ENCODE data around the gene DIO3.

DNA sequence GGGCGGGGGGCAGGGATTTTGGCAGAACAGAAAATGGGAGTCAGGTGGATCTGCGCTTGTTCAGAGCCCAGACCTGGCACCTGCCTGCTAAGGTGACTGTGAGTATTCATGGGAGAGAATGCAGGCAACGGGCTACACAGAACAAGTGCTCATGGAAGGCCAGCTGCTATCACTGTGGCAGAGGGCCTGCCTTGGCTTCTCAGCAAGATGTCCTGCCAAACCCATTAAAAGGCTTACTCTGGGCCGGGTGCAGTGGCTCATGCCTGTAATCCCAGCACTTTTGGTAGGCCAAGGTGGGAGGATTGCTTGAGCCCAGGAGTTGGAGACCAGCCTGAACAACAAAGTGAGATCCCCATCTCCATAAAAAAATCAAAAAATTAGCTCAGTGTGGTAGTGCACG is 21.0 kb downstream of the DIO3 start:
- TF ChIP-seq YY1 (IDR thresholded peaks at IDR 0.05; ENCODE audit: insufficient read depth, insufficient read length), result no peak
- no peak for TF ChIP-seq SUZ12 (IDR thresholded peaks at IDR 0.05; ENCODE audit: extremely low read depth, insufficient read depth, insufficient read length)
